ENCODE measurements around the gene BAZ1A.
"Not testable (repeated sequence)": the region's sequence is repeated elsewhere in the genome, so short reads cannot be mapped to it uniquely, and the experiment has no call there.

Gene BAZ1A

DNA sequence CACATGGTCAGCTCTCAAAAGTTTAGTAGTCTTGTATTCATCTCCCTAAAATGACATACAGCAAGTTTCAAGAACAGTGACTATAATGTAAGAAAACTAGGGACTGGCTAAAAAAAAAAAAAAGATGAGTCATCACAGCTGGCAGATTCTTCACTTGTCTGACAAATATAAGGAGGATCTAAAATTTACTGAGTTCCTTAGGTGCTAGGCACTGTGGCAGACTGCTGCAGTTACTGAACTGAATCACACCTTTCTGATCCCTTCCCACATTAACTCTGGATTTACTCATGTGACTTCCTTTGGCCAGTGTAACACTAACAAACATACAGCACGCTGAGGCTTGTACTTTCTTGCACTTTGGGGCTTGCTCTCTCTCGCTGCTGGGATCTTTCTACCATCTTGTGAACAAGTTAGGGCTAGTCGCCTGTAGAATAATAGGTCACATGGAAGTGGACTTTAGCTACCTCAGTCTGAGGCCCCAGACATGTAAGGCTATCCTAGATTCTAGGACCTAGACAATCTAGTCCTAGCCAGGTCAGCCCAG lies 32.1 kb downstream of the BAZ1A start:
- H3K9me3 ChIP-seq (ENCODE audit: control insufficient read depth, low read length) = no peaks in the 10 kb centered on the region
- H3K9ac ChIP-seq (ENCODE audit: low read length) = no peak overlapping the region
- no peak overlapping the region for H3K4me3 ChIP-seq (ENCODE audit: low read length)

GRCh38 chr14:34837801-34838322 lies 37.3 kb downstream of the BAZ1A start:
- H3K27me3 ChIP-seq (ENCODE audit: control insufficient read depth, insufficient read depth, low read length) = no peaks in the 10 kb centered on the region
- no peak overlapping the region for H3K9ac ChIP-seq (ENCODE audit: low read length)
- H3K9me3 ChIP-seq (ENCODE audit: control insufficient read depth, low read length) = no peaks in the 10 kb centered on the region
- no peaks in the 10 kb centered on the region for H3K36me3 ChIP-seq (ENCODE audit: control insufficient read depth, insufficient read depth, low read length)
- peaks cover 14% of the 10 kb centered on the region for H3K4me1 ChIP-seq (ENCODE audit: control insufficient read depth, insufficient read depth, low read length)
- H3K4me3 ChIP-seq (ENCODE audit: low read length) = no peak overlapping the region

More for the DNA sequence above, 32.1 kb downstream of the BAZ1A start:
- Histone ChIP-seq H3K27me3 (ENCODE audit: control insufficient read depth, insufficient read depth, low read length) (no peaks in the 10 kb centered on the region), H3K4me1 (ENCODE audit: control insufficient read depth, insufficient read depth, low read length) (peaks cover 3% of the 10 kb centered on the region), H3K36me3 (ENCODE audit: control insufficient read depth, insufficient read depth, low read length) (no peaks in the 10 kb centered on the region)

DNA sequence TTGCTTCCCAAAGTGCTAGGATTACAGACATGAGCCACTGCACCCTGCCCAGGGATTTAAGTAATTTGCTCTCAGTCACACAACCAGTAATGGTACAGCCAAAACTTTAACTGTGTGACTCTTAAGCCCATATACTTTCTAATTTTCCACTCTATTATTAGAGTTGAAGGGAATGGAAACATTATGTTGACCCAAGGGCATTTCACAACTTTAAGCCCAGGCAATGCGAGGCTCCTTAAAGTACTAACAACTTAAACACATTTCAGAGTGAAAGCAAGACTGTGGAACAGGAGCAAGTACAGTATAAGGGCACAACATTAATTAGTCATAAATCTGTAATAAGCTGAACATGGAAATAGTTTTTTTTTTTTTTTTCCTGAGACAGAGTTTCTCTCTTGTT lies 39.8 kb downstream of the BAZ1A start:
- no peak overlapping the region for H3K9ac ChIP-seq (ENCODE audit: low read length)
- H3K27me3 ChIP-seq (ENCODE audit: control insufficient read depth, insufficient read depth, low read length) = no peaks in the 10 kb centered on the region
- H3K36me3 ChIP-seq (ENCODE audit: control insufficient read depth, insufficient read depth, low read length) = no peaks in the 10 kb centered on the region
- H3K4me1 ChIP-seq (ENCODE audit: control insufficient read depth, insufficient read depth, low read length) = peaks cover 14% of the 10 kb centered on the region
- H3K9me3 ChIP-seq (ENCODE audit: control insufficient read depth, low read length) = no peaks in the 10 kb centered on the region
- H3K4me3 ChIP-seq (ENCODE audit: low read length) = no peak overlapping the region

GRCh38 chr14:34833549-34834523 lies 41.3 kb downstream of the BAZ1A start:
- H3K36me3 ChIP-seq (ENCODE audit: control insufficient read depth, insufficient read depth, low read length) = no peaks in the 10 kb centered on the region
- no peaks in the 10 kb centered on the region for H3K9me3 ChIP-seq (ENCODE audit: control insufficient read depth, low read length)
- no peaks in the 10 kb centered on the region for H3K27me3 ChIP-seq (ENCODE audit: control insufficient read depth, insufficient read depth, low read length)
- H3K4me3 ChIP-seq (ENCODE audit: low read length) = no peak overlapping the region
- H3K9ac ChIP-seq (ENCODE audit: low read length) = no peak overlapping the region
- peaks cover 14% of the 10 kb centered on the region for H3K4me1 ChIP-seq (ENCODE audit: control insufficient read depth, insufficient read depth, low read length)

- H3K27me3 ChIP-seq (ENCODE audit: control insufficient read depth, insufficient read depth, low read length) = no peaks in the 10 kb centered on the region
- no peaks in the 10 kb centered on the region for H3K4me1 ChIP-seq (ENCODE audit: control insufficient read depth, insufficient read depth, low read length)
- H3K4me3 ChIP-seq (ENCODE audit: low read length) = no peak overlapping the region
- H3K36me3 ChIP-seq (ENCODE audit: control insufficient read depth, insufficient read depth, low read length) = no peaks in the 10 kb centered on the region
- H3K9me3 ChIP-seq (ENCODE audit: control insufficient read depth, low read length) = no peaks in the 10 kb centered on the region
- no peak overlapping the region for H3K9ac ChIP-seq (ENCODE audit: low read length)
Observed at GRCh38 chr14:34826661-34827060, 48.5 kb downstream of the BAZ1A start.

DNA sequence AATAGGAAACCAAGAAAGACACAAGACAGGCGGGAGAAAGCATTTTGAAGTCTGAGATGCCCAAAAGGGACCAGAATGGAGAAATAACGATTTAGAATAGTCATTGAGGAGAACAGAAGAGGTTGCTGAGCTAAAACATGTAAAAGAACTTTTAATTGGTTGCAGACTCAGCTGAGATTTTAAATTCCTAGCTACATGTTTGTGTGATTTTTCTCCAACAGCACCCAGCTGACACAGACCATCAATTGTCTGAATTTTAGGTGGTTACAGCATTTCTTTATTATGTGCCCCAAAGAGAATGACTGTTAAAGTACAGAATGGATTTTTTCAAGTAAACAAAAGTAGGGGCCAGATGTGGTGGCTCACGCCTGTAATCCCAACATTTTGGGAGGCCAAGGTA lies 50.3 kb downstream of the BAZ1A start:
- no peaks in the 10 kb centered on the region for H3K4me1 ChIP-seq (ENCODE audit: control insufficient read depth, insufficient read depth, low read length)
- H3K9me3 ChIP-seq (ENCODE audit: control insufficient read depth, low read length) = no peaks in the 10 kb centered on the region
- no peak overlapping the region for H3K4me3 ChIP-seq (ENCODE audit: low read length)
- no peaks in the 10 kb centered on the region for H3K36me3 ChIP-seq (ENCODE audit: control insufficient read depth, insufficient read depth, low read length)
- H3K9ac ChIP-seq (ENCODE audit: low read length) = no peak overlapping the region
- H3K27me3 ChIP-seq (ENCODE audit: control insufficient read depth, insufficient read depth, low read length) = no peaks in the 10 kb centered on the region

- Histone ChIP-seq H3K4me1 (ENCODE audit: control insufficient read depth, insufficient read depth, low read length) (no peaks in the 10 kb centered on the region), H3K9me3 (ENCODE audit: control insufficient read depth, low read length) (no peaks in the 10 kb centered on the region), H3K36me3 (ENCODE audit: control insufficient read depth, insufficient read depth, low read length) (no peaks in the 10 kb centered on the region), H3K9ac (ENCODE audit: low read length) (no peak overlapping the region), H3K4me3 (ENCODE audit: low read length) (no peak overlapping the region), H3K27me3 (ENCODE audit: control insufficient read depth, insufficient read depth, low read length) (no peaks in the 10 kb centered on the region)
Observed at GRCh38 chr14:34824256-34824655, 50.9 kb downstream of the BAZ1A start.

- Histone ChIP-seq H3K4me1 (ENCODE audit: control insufficient read depth, insufficient read depth, low read length) (no peaks in the 10 kb centered on the region), H3K9ac (ENCODE audit: low read length) (no peak overlapping the region), H3K27me3 (ENCODE audit: control insufficient read depth, insufficient read depth, low read length) (no peaks in the 10 kb centered on the region), H3K36me3 (ENCODE audit: control insufficient read depth, insufficient read depth, low read length) (no peaks in the 10 kb centered on the region), H3K4me3 (ENCODE audit: low read length) (no peak overlapping the region), H3K9me3 (ENCODE audit: control insufficient read depth, low read length) (no peaks in the 10 kb centered on the region)
Observed at GRCh38 chr14:34817768-34818167, 57.4 kb downstream of the BAZ1A start.

DNA sequence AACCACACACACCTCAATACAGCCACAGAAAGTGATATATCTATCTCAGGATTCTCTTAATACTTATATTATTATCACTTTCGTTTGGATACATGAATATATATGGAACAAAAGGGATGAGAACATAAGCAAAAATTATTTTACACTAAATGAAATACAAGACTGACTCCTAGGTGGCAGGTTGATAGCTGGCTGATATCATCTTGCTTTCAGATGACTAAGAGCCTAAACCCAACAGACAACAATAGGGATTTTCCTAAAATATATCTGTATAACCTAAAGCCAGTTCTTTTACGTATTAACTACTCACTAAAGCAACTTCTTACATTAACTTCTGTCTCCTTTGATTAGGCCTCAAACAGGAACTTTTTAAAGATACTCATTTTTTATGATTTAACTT lies 65.1 kb downstream of the BAZ1A start:
- Histone ChIP-seq H3K36me3 (ENCODE audit: control insufficient read depth, insufficient read depth, low read length) (no peaks in the 10 kb centered on the region), H3K9ac (ENCODE audit: low read length) (no peak overlapping the region), H3K4me1 (ENCODE audit: control insufficient read depth, insufficient read depth, low read length) (no peaks in the 10 kb centered on the region), H3K9me3 (ENCODE audit: control insufficient read depth, low read length) (no peaks in the 10 kb centered on the region), H3K27me3 (ENCODE audit: control insufficient read depth, insufficient read depth, low read length) (no peaks in the 10 kb centered on the region), H3K4me3 (ENCODE audit: low read length) (no peak overlapping the region)

GRCh38 chr14:34806257-34806656 lies 68.9 kb downstream of the BAZ1A start:
- Histone ChIP-seq H3K9ac (ENCODE audit: low read length) (no peak overlapping the region), H3K27me3 (ENCODE audit: control insufficient read depth, insufficient read depth, low read length) (no peaks in the 10 kb centered on the region), H3K9me3 (ENCODE audit: control insufficient read depth, low read length) (no peaks in the 10 kb centered on the region), H3K4me3 (ENCODE audit: low read length) (no peak overlapping the region), H3K4me1 (ENCODE audit: control insufficient read depth, insufficient read depth, low read length) (no peaks in the 10 kb centered on the region), H3K36me3 (ENCODE audit: control insufficient read depth, insufficient read depth, low read length) (no peaks in the 10 kb centered on the region)

GRCh38 chr14:34804933-34805332 lies 70.2 kb downstream of the BAZ1A start:
- Histone ChIP-seq H3K9ac (ENCODE audit: low read length) (no peak overlapping the region), H3K9me3 (ENCODE audit: control insufficient read depth, low read length) (no peaks in the 10 kb centered on the region), H3K4me3 (ENCODE audit: low read length) (no peak overlapping the region), H3K4me1 (ENCODE audit: control insufficient read depth, insufficient read depth, low read length) (no peaks in the 10 kb centered on the region), H3K36me3 (ENCODE audit: control insufficient read depth, insufficient read depth, low read length) (no peaks in the 10 kb centered on the region), H3K27me3 (ENCODE audit: control insufficient read depth, insufficient read depth, low read length) (no peaks in the 10 kb centered on the region)

DNA sequence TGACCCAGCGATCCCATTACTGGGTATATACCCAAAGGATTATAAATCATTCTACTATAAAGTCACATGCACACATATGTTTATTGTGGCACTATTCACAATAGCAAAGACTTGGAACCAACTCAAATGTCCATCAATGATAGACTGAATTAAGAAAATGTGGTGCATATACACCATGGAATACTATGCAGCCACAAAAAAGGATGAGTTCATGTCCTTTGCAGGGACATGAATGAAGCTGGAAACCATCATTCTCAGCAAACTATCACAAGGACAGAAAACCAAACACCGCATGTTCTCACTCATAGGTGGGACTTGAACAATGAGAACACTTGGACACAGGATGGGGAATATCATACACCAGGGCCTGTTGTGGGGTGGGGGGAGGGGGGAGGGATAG lies 76.3 kb downstream of the BAZ1A start:
- H3K9ac ChIP-seq (ENCODE audit: low read length); H3K4me3 ChIP-seq (ENCODE audit: low read length); H3K27me3 ChIP-seq (ENCODE audit: control insufficient read depth, insufficient read depth, low read length); H3K9me3 ChIP-seq (ENCODE audit: control insufficient read depth, low read length); H3K4me1 ChIP-seq (ENCODE audit: control insufficient read depth, insufficient read depth, low read length); H3K36me3 ChIP-seq (ENCODE audit: control insufficient read depth, insufficient read depth, low read length): not testable (repeated sequence)

Data from mucosa of stomach (tissue), 1 donor.